ENCODE results near the gene CPED1. TPM values are rescaled to one million over a fixed set of nuclear protein-coding genes. Genes with fewer than 3 reads are reported as not detected.

The CPED1 gene
- total RNA-seq, 1 experiment from 2014 or later: 1.8 TPM

DNA sequence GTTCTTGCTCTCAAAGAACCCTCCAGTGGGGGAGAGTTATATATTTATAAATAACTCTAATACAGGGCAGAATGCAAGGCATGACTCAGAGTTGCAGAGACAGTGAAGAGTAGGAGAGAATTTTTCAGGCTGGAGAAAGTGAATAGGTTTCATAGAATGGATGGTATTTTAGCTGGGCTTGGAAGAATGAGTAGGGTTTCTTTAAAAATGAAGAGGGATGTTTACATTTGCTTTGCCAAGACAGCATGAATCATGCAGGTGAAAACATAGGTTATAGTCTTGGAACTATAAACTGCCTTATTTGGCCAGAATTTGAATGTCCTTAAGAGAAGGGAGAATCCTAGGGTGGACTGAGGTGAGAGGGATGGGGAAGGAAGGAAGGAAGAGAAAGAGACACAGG lies 124.8 kb downstream of the CPED1 start:
- Histone ChIP-seq H3K9ac (ENCODE audit: low read length) (no peak overlapping the region), H3K27me3 (ENCODE audit: low read length) (no peaks in the 10 kb centered on the region), H3K4me3 (ENCODE audit: low read length) (no peak overlapping the region), H3K4me2 (ENCODE audit: low read length) (0 out of 2 replicates have a peak overlapping the region, but pooled peaks have one; percentile 9), H3K79me2 (ENCODE audit: low read length) (no peaks in the 10 kb centered on the region), H2AFZ (ENCODE audit: low read length) (no peak overlapping the region), H4K20me1 (ENCODE audit: low read length) (no peaks in the 10 kb centered on the region), H3K9me3 (ENCODE audit: low read length) (no peaks in the 10 kb centered on the region), H3K4me1 (ENCODE audit: insufficient read depth, low read length) (peaks cover 17% of the 10 kb centered on the region), H3K27ac (ENCODE audit: low read length) (no peak overlapping the region), H3F3A (ENCODE audit: low read length, unreplicated experiment) (no peaks in the 10 kb centered on the region), H3K9me2 (replicated peaks; ENCODE audit: low read length) (no peaks in the 10 kb centered on the region), H3K36me3 (ENCODE audit: low read depth, low read length) (no peaks in the 10 kb centered on the region)
- intact Hi-C loops (cut with micrococcal nuclease): no loop called here
- CTCF ChIA-PET: no interaction called here
- peak; percentile 95 for ATAC-seq
- DNase-seq: peak; percentile 84
- POLR2A ChIA-PET (ENCODE audit: unreplicated experiment): no interaction called here
- no TSS peak for BruUV-seq (replicated peaks)
- TF ChIP-seq EZH2 (IDR thresholded peaks at IDR 0.05; ENCODE audit: low read length, unreplicated experiment) (no peak), EZH2phosphoT487 (IDR thresholded peaks at IDR 0.05; ENCODE audit: borderline replicate concordance, low read length) (no peak)

DNA sequence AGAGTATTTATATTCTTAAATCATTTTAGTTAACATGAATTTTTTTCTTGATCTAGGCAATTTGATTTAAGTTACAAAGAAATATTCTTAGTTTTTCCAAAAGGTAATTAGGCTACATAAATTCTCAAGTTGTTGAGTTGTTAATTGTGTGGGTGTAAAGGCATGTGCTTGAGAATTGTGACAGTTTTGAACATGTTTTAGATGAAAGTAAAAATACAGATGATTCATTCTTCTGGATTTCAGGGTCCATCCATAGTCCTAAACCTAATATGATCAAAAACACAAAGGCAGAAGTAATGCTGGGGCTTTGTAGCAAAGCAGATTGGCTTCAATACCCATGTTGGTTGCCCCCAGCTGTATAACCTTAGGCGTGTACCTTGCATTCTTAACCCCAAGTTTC lies 127.9 kb downstream of the CPED1 start:
- no peaks in the 10 kb centered on the region for H3F3A ChIP-seq (ENCODE audit: low read length, unreplicated experiment)
- no peaks in the 10 kb centered on the region for H4K20me1 ChIP-seq (ENCODE audit: low read length)
- CTCF ChIA-PET: no interaction called here
- no TSS peak for BruUV-seq (replicated peaks)
- no peak overlapping the region for H3K9ac ChIP-seq (ENCODE audit: low read length)
- no peaks in the 10 kb centered on the region for H3K9me3 ChIP-seq (ENCODE audit: low read length)
- no peaks in the 10 kb centered on the region for H3K79me2 ChIP-seq (ENCODE audit: low read length)
- no peak overlapping the region for H3K4me2 ChIP-seq (ENCODE audit: low read length)
- H3K4me1 ChIP-seq (ENCODE audit: insufficient read depth, low read length): peaks cover 13% of the 10 kb centered on the region
- H3K4me3 ChIP-seq (ENCODE audit: low read length): no peak overlapping the region
- no peak overlapping the region for H3K27ac ChIP-seq (ENCODE audit: low read length)
- DNase-seq (no peak), ATAC-seq (no peak)
- H3K9me2 ChIP-seq (replicated peaks; ENCODE audit: low read length): no peaks in the 10 kb centered on the region
- no peak overlapping the region for H2AFZ ChIP-seq (ENCODE audit: low read length)
- intact Hi-C loops (cut with micrococcal nuclease): no loop called here
- TF ChIP-seq EZH2 (IDR thresholded peaks at IDR 0.05; ENCODE audit: low read length, unreplicated experiment) (no peak), EZH2phosphoT487 (IDR thresholded peaks at IDR 0.05; ENCODE audit: borderline replicate concordance, low read length) (no peak)
- TF ChIP-seq, protein P1, sequence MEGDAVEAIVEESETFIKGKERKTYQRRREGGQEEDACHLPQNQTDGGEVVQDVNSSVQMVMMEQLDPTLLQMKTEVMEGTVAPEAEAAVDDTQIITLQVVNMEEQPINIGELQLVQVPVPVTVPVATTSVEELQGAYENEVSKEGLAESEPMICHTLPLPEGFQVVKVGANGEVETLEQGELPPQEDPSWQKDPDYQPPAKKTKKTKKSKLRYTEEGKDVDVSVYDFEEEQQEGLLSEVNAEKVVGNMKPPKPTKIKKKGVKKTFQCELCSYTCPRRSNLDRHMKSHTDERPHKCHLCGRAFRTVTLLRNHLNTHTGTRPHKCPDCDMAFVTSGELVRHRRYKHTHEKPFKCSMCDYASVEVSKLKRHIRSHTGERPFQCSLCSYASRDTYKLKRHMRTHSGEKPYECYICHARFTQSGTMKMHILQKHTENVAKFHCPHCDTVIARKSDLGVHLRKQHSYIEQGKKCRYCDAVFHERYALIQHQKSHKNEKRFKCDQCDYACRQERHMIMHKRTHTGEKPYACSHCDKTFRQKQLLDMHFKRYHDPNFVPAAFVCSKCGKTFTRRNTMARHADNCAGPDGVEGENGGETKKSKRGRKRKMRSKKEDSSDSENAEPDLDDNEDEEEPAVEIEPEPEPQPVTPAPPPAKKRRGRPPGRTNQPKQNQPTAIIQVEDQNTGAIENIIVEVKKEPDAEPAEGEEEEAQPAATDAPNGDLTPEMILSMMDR (conservative IDR thresholded peaks at IDR 0.05; ENCODE audit: low read depth, low read length): no peak
- POLR2A ChIA-PET (ENCODE audit: unreplicated experiment): no interaction called here
- no peaks in the 10 kb centered on the region for H3K27me3 ChIP-seq (ENCODE audit: low read length)
- no peaks in the 10 kb centered on the region for H3K36me3 ChIP-seq (ENCODE audit: low read depth, low read length)

DNA sequence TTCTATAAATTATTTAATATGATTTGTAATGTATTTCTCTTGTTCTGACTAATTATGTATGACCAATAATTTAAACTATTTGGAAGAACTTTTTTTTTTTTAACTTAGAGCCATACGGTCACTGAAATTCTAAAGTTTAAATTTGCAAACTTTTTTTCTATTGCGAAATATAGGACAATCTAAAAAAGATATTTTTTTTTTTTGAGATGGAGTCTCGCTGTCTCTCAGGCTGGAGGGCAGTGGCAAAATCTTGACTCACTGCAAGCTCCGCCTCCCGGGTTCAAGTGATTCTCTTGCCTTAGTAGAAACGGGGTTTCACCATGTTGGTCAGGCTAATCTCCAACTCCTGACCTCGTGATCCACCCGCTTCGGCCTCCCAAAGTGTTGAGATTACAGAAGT lies 130.5 kb downstream of the CPED1 start:
- DNase-seq (no peak), ATAC-seq (no peak)
- H3K27me3 ChIP-seq (ENCODE audit: low read length): no peaks in the 10 kb centered on the region
- H3K9me2 ChIP-seq (replicated peaks; ENCODE audit: low read length): no peaks in the 10 kb centered on the region
- intact Hi-C loops (cut with micrococcal nuclease): no loop called here
- POLR2A ChIA-PET (ENCODE audit: unreplicated experiment): no interaction called here
- H3K4me1 ChIP-seq (ENCODE audit: insufficient read depth, low read length): no peaks in the 10 kb centered on the region
- H4K20me1 ChIP-seq (ENCODE audit: low read length): no peaks in the 10 kb centered on the region
- no peak overlapping the region for H3K9ac ChIP-seq (ENCODE audit: low read length)
- H3K9me3 ChIP-seq (ENCODE audit: low read length): no peaks in the 10 kb centered on the region
- no TSS peak for BruUV-seq (replicated peaks)
- H3F3A ChIP-seq (ENCODE audit: low read length, unreplicated experiment): no peaks in the 10 kb centered on the region
- H3K79me2 ChIP-seq (ENCODE audit: low read length): no peaks in the 10 kb centered on the region
- TF ChIP-seq, protein P1 (conservative IDR thresholded peaks at IDR 0.05; ENCODE audit: low read depth, low read length): no peak
- TF ChIP-seq EZH2 (IDR thresholded peaks at IDR 0.05; ENCODE audit: low read length, unreplicated experiment) (no peak), EZH2phosphoT487 (IDR thresholded peaks at IDR 0.05; ENCODE audit: borderline replicate concordance, low read length) (no peak)
- no peaks in the 10 kb centered on the region for H3K36me3 ChIP-seq (ENCODE audit: low read depth, low read length)
- H2AFZ ChIP-seq (ENCODE audit: low read length): no peak overlapping the region
- no peak overlapping the region for H3K27ac ChIP-seq (ENCODE audit: low read length)
- no peak overlapping the region for H3K4me2 ChIP-seq (ENCODE audit: low read length)
- H3K4me3 ChIP-seq (ENCODE audit: low read length): no peak overlapping the region
- CTCF ChIA-PET: no interaction called here

Measured in PC-3 (cell line).